Endothelial cell of umbilical vein (primary cell): ENCODE results near the gene ME3. TPM values are rescaled to one million over a fixed set of nuclear protein-coding genes. Genes with fewer than 3 reads are reported as not detected.

ENCODE experiments used
- BruUV-seq: library from RNA; stranded (reverse); fragments of 400-500 nt; replicated peaks from 2 replicates; lab custom pipeline; 2021; lab: Mats Ljungman, UMichigan
- CTCF ChIA-PET: fragments of 300-600, 350-600 bp; sonication (Branson Sonifier 250); formaldehyde crosslinking; loops from one replicate; lab custom pipeline; 2021; ENCODE audit warnings: antibody characterized with exemption, inconsistent platforms; lab: Charles Lee
- POLR2A ChIA-PET: fragments of 300-600, 350-600 bp; sonication (Branson Sonifier 250); formaldehyde crosslinking; loops from one replicate; lab custom pipeline; 2021; ENCODE audit warnings: antibody characterized with exemption, inconsistent platforms; lab: Charles Lee
- DNase-seq: peaks from one replicate; pipeline ENCODE4 v3.0.0-alpha.2; 2011; ENCODE audit warnings: low read depth, low spot score
- FAIRE-seq: peaks from 2 replicates; lab custom pipeline; 2011; peaks lifted over from hg19 to GRCh38; lab: Jason Lieb, UNC
- H2AFZ ChIP-seq: 2 replicates; pipeline ENCODE4 v1.6.0; 2012; ENCODE audit warnings: low read depth, low read length, control low read depth, inconsistent platforms
- H3K27ac ChIP-seq: 2 replicates; pipeline ENCODE4 v1.5.1; 2011; ENCODE audit warnings: low read depth, mild to moderate bottlenecking, control low read depth, low read length, moderate library complexity; ENCODE audit not compliant: insufficient read depth
- H3K27me3 ChIP-seq, 2 experiments: 2 replicates each; pipeline versions ENCODE4 v1.6.0 to v1.6.1; 2011; ENCODE audit warnings: low read length in 2 of 2, mixed read lengths in 1 of 2; ENCODE audit not compliant: control insufficient read depth in 2 of 2, insufficient read depth in 2 of 2
- H3K36me3 ChIP-seq, 2 experiments: 2 replicates in 1 of 2; 3 replicates in 1 of 2; pipeline ENCODE4 v1.5.1; 2011; ENCODE audit warnings: low read length in 2 of 2, mild to moderate bottlenecking in 1 of 2, moderate library complexity in 1 of 2; ENCODE audit not compliant: control insufficient read depth in 2 of 2, insufficient read depth in 2 of 2; ENCODE audit errors: extremely low read depth in 1 of 2
- H3K4me1 ChIP-seq: 3 replicates; pipeline ENCODE4 v1.5.1; 2011; ENCODE audit warnings: mild to moderate bottlenecking, low read length; ENCODE audit not compliant: control insufficient read depth, insufficient read depth; ENCODE audit errors: extremely low read depth
- H3K4me2 ChIP-seq: 2 replicates; pipeline ENCODE4 v1.6.1; 2011; ENCODE audit warnings: low read length, control low read depth, mixed read lengths; ENCODE audit not compliant: insufficient read depth
- H3K4me3 ChIP-seq, 3 experiments: fragments of 200-600 bp in 1 of 3; sonication (generic), shearing (Covaris generic) in 1 of 3; replicated peaks in 1 of 3; 2 replicates each; pipeline ENCODE4 v1.5.1; 2011 to 2016; ENCODE audit warnings: control low read depth in 3 of 3, low read length in 3 of 3, mild to moderate bottlenecking in 2 of 3, inconsistent platforms in 1 of 3, low read depth in 1 of 3, moderate library complexity in 1 of 3; ENCODE audit not compliant: insufficient read depth in 1 of 3
- H3K79me2 ChIP-seq: 2 replicates; pipeline ENCODE4 v1.6.0; 2012; ENCODE audit warnings: low read length, inconsistent platforms; ENCODE audit not compliant: control insufficient read depth, insufficient read depth
- H3K9ac ChIP-seq: replicated peaks from 2 replicates; pipeline ENCODE3; 2011; ENCODE audit warnings: low read length, control low read depth; ENCODE audit not compliant: insufficient read depth; ENCODE audit errors: extremely low read depth
- H3K9me1 ChIP-seq: replicated peaks from 3 replicates; pipeline ENCODE4 v1.6.0; 2011; ENCODE audit warnings: mild to moderate bottlenecking, low read length; ENCODE audit not compliant: control insufficient read depth, insufficient read depth; ENCODE audit errors: extremely low read depth
- H3K9me3 ChIP-seq: replicated peaks from 2 replicates; pipeline ENCODE4 v1.5.1; 2012; ENCODE audit warnings: low read length, inconsistent platforms; ENCODE audit not compliant: control insufficient read depth, insufficient read depth
- H4K20me1 ChIP-seq: replicated peaks from 2 replicates; pipeline ENCODE3; 2011; ENCODE audit warnings: mild to moderate bottlenecking, low read length; ENCODE audit not compliant: control insufficient read depth, insufficient read depth; ENCODE audit errors: extremely low read depth
- CTCF ChIP-seq, 2 donors: IDR thresholded peaks; 1 replicate in 1 of 2; 2 replicates in 1 of 2; pipeline ENCODE4 v1.5.1; 2011; ENCODE audit warnings: low read length in 2 of 2, mild to moderate bottlenecking in 2 of 2, moderate library complexity in 2 of 2, control low read depth in 1 of 2, inconsistent platforms in 1 of 2, low read depth in 1 of 2; ENCODE audit not compliant: insufficient read depth in 1 of 2; ENCODE audit errors: extremely low read depth in 1 of 2
- GATA2 ChIP-seq: IDR thresholded peaks from 2 replicates; pipeline ENCODE4 v1.7.0; 2011; ENCODE audit warnings: low read depth, mild to moderate bottlenecking, moderate library complexity, mixed read lengths, low read length; ENCODE audit not compliant: insufficient read length, insufficient read depth
- JUN ChIP-seq: IDR thresholded peaks from 2 replicates; pipeline ENCODE4 v1.6.1; 2011; ENCODE audit warnings: borderline replicate concordance, low read depth; ENCODE audit not compliant: insufficient read length, insufficient read depth
- MYC ChIP-seq: IDR thresholded peaks from one replicate; pipeline ENCODE4 v1.6.1; 2011; ENCODE audit warnings: mild to moderate bottlenecking, low read depth, low read length
- POLR2AphosphoS5 ChIP-seq: IDR thresholded peaks from 2 replicates; pipeline ENCODE4 v1.6.1; 2012; ENCODE audit warnings: low read depth, mild to moderate bottlenecking, control low read depth, low read length, moderate library complexity; ENCODE audit not compliant: insufficient read depth
- dilution Hi-C: fragments of 300-500 bp; cut with MboI; formaldehyde crosslinking; loops from one replicate; pipeline ENCODE4 v1.15.0; 2019; ENCODE audit warnings: low sequenced_read_pairs; ENCODE audit not compliant: extremely low pct_ligation_motif_present
- intact Hi-C: fragments of 100-400 bp; cut with micrococcal nuclease; formaldehyde crosslinking; loops from one replicate; pipeline ENCODE4 v1.10.0; 2022
- polyA plus RNA-seq, 4 experiments: library from polyadenylated mRNA; depleted of rRNA in 3 of 4; stranded (reverse) in 3 of 4; unstranded in 1 of 4; fragments of >200 nt; gene quantifications; 2 replicates each; pipeline versions ENCODE4 v1.2.1 to v1.2.3, GENCODE V29; 2011 to 2012; ENCODE audit warnings: missing spikeins in 1 of 4
- total RNA-seq: library from RNA; stranded (reverse); gene quantifications from 2 replicates; pipeline ENCODE4 v1.2.3, GENCODE V29; 2021

ME3 gene
- total and polyA plus RNA-seq, 2 donors (not counting 3 experiments of a cell fraction or from before 2014, with no cell fraction given), result 26.9 to 30.4 TPM

- Histone ChIP-seq H3K36me3 (no peaks in the 10 kb centered on the region), H3K79me2 (peaks cover 2% of the 10 kb centered on the region), H3K9ac (no peak overlapping the region), H3K27me3 (no peaks in the 10 kb centered on the region), H3K4me1 (peaks cover 38% of the 10 kb centered on the region), H3K9me3 (no peaks in the 10 kb centered on the region), H3K9me1 (no peaks in the 10 kb centered on the region), H3K27ac (no peak overlapping the region), H3K4me3 (no peak overlapping the region), H3K4me2 (no peak overlapping the region), H4K20me1 (no peaks in the 10 kb centered on the region), H2AFZ (no peak overlapping the region)
- CTCF ChIA-PET, result interaction anchor here (0.8 to 1.5 kb wide), 5 partner anchors 12 to 110 kb away, joined by 3 to 5 read pairs (median 4); no protein-coding TSS in a partner anchor
- TF ChIP-seq MYC (no peak), JUN (no peak), POLR2AphosphoS5 (no peak), GATA2 (no peak), CTCF (IDR thresholded peaks at IDR 0.05; ENCODE audit: extremely low read depth in 1 of 2, insufficient read depth in 1 of 2, low read depth in 1 of 2, low read length in 2 of 2) (peak; percentile 48 to 56)
- FAIRE-seq, result no peak
- dilution Hi-C loops (no loop called here), intact Hi-C loops (loop anchor here (1.0 to 2.0 kb wide), 2 partner anchors 87 to 115 kb away; no protein-coding TSS in a partner anchor)
- POLR2A ChIA-PET, result no interaction called here
- DNase-seq, result peak; percentile 37
- BruUV-seq, result no TSS peak
Measured at GRCh38 chr11:86571273-86571948, 101.0 kb downstream of the ME3 start.
